ENCODE data around the gene TAOK1. TPM values are rescaled to one million over a fixed set of nuclear protein-coding genes. Genes with fewer than 3 reads are reported as not detected.

TAOK1 gene
- total RNA-seq, 1 donor from 2014 or later: 40.6 TPM

GRCh38 chr17:29582254-29582765, 192.1 kb downstream of the TAOK1 start:
- no peak for DNase-seq (ENCODE audit: low read depth in 2 of 2)

GRCh38 chr17:29582772-29583171, 192.6 kb downstream of the TAOK1 start:
- DNase-seq (ENCODE audit: low read depth in 2 of 2): no peak

GRCh38 chr17:29583324-29584248, 193.4 kb downstream of the TAOK1 start:
- no peak for DNase-seq (ENCODE audit: low read depth in 2 of 2)

DNA sequence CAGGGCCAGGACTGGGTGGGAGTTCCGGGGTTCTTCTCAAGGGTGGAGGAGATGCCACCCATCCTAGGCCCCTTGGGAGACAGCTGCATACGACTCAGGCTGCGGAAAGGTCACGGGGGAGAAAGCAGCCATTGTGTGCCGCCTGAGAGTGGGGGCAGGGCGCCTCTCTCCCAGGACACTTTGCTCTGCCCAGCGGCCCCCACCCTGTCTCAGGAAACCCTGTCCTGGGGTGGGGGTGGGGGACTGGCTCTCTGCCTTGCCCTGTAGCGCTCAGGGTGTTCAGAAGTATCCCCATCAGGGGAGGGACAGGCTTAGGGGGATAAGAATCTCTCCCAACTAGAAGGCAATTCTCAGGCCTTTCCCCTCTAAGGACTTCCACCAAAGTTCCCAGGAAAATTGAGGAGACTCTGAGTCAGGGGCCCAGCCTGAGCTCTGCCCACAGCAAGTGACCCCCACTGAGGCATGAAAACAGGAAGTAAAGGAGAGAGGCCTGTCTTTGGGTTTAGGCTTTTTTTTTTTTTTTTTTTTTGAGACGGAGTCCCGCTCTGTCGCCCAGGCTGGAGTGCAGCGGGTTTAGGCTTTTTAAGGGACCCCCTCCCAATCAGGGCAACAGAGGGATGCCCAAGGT, 194.4 kb downstream of the TAOK1 start:
- DNase-seq (ENCODE audit: low read depth in 2 of 2): peak in 1 of 2 donors; percentile 23

GRCh38 chr17:29585080-29585751, 195.1 kb downstream of the TAOK1 start:
- DNase-seq (ENCODE audit: low read depth in 2 of 2): peak; percentile 74 to 78

- DNase-seq (ENCODE audit: low read depth in 2 of 2): no peak
Observed at GRCh38 chr17:29586676-29587469, 196.7 kb downstream of the TAOK1 start.

DNA sequence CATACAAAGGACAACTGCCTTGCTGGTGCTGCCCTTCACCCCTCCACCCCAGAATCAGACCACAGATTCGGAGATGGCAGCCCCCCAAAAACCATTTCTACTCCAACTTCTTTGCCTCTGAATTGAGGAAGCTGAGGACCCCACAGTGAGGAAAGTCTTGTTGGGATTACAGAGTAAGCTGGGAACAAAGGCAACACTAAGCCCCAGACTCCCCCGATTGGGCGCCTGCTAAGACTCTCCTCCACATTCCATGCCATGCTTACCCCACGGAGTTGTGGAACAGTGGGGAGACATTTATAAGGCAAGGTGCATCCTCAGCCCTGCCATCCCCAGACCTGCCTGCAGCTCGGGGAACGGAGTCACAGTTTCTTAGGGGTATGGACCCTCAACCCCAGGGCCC, 197.4 kb downstream of the TAOK1 start:
- DNase-seq (ENCODE audit: low read depth in 2 of 2): no peak

- DNase-seq (ENCODE audit: low read depth in 2 of 2): peak in 1 of 2 donors; percentile 33
Observed at GRCh38 chr17:29588017-29588561, 197.9 kb downstream of the TAOK1 start.

DNA sequence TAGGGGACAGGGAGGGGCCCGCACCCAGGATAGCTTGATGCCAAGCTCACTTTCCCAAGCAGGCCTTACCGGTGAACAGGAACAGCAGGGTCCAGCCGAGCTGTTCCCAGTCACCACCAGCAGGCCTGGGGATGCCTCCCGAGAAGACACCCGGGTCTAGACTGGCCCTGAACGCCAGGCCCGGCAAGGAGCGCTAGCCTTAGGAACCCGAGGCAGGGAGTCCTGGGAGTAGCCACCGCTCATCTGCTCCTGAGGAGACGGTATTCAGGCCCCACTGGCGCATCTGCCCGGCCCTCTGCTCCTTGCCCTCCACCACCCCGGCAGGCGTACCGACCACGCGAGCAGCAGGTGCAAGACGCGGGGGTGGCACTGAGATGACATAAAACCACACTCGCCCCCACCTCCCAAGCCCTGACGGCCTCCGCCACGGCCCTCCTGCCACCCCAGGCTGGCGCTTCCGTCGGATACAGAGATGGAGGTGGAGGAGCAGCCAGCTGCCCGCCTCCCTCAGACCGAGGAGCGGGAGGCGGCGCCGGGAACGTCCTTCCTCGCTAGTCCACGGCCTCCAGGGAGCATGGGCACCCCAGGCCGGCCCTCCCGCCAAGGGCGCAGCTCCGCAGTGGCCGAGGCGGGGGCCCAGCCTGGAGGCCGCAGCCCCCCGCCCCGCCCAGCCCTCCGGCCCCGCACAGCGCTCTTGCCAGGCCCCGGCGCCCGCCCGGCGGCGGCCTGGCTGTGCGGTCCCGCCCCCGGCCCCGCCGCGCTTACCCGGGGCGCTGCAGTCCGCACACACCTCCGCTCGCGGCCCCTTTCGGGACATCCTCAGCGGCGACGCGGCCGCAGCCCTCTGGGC, 198.6 kb downstream of the TAOK1 start:
- DNase-seq (ENCODE audit: low read depth in 2 of 2): peak in 1 of 2 donors; percentile 34

DNA sequence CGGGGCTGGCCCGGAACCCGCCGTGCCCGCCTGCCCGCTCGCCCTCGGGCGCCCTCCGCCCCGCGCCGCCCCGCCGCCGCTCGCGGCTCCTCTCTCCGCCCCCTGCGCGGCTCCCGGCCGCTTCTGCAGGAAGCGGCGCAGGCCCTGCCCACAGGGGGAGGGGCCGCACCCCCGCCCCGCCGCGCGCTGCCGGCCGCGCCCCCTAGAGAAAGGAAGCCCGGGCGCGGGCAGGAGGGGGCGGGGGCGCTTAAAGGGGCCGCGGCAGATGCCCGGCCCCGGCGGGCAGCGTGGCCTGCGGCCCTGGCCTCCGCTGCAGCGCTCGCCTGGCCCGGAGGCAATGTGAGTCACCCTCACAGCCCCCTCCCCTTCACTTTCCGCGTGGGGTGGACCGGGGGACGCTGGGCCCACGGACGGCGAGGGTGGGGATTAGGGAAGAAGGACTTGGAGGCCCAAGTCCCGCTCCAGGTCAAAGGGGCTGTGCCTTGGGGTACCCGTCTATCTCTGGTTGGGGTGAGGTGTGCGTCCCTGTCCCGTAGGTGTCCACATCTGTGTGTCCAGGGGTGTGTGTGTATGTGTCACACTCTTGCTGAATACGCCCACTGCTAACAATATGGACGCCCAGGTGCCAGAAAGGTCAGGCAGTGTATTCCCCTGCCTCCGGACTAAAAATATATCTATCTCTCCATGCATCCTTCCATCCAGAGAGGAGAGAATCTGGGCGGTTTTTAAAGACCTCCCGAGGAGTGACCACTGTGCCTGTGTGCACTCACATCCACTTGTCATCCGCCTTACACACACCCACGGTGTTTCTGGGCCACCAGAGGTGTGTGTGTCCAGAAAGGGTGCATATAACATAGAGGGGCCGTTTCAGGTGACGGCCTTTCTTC, 199.6 kb downstream of the TAOK1 start, which contains the start of gene GIT1:
Gene GIT1, minus strand, starts transcription at position 125 of the 887 bp plus-strand sequence. CDS start 270 bp downstream, outside the sequence.
- peak in 1 of 2 donors; percentile 88 for DNase-seq (ENCODE audit: low read depth in 2 of 2)

DNA sequence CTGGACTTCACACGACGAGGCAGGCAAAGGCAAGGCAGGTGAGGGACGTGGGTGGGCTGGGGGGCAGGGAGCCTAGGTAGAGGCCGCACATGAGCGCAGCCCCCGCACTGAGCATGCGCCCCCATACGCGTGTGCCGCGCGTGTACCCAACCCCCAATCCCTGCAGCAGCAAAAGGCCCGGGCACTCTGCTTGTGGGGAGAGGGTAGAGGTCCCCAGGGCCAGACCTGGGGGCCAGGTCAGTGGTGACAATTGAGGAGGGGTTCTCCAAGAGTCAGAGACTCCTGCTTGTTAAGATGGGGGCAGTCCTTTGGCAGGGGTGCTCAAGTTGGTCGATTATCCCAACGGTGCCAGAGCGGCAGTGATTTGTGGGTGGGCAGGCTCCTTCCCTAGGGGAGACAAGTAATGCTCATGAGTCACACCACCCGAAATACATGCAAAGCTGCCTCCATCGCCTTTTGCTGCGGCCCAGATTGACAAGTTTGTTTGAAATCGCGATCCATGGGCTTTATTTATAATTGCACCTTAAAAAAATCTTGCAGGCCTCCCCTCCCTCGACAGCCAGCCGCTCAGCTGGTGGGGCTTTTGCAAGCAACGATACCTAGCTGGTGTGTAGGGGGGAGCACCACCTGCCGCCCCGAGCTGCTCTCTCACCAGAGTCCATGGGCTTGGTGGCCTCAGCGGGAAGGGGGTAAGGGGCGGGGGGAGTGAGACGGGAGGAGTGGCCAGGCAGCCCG, 200.4 kb downstream of the TAOK1 start:
- DNase-seq (ENCODE audit: low read depth in 2 of 2): peak in 1 of 2 donors; percentile 31

DNA sequence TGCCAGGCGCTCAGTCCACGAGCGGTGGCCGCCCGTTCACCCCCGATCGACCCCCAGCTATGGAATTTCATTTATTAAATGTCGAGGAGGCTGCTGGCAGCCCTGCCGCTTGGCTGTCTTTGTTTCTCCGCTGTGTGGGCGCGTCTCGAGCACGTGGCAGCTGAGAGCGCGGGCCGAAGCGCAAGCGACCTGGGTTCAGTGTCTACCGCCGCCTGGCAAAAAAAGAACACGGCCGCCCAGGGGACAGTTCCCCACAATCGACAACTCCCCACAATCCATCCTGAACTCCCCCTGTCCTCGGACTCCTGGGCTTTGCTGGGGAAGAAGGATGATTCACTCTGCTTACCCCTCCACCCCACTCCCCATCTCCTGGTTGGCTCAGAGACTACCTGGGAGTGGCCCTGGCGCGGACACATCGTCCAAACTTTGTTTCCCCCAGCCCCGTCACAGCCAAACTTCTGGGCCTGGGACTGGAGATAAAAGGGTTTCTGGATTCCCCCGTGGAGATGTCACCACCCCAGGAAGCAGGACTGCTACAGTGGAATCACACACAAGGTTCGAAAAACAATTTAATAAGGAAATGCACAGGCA, 201.1 kb downstream of the TAOK1 start:
- DNase-seq (ENCODE audit: low read depth in 2 of 2): peak in 1 of 2 donors; percentile 83

DNA sequence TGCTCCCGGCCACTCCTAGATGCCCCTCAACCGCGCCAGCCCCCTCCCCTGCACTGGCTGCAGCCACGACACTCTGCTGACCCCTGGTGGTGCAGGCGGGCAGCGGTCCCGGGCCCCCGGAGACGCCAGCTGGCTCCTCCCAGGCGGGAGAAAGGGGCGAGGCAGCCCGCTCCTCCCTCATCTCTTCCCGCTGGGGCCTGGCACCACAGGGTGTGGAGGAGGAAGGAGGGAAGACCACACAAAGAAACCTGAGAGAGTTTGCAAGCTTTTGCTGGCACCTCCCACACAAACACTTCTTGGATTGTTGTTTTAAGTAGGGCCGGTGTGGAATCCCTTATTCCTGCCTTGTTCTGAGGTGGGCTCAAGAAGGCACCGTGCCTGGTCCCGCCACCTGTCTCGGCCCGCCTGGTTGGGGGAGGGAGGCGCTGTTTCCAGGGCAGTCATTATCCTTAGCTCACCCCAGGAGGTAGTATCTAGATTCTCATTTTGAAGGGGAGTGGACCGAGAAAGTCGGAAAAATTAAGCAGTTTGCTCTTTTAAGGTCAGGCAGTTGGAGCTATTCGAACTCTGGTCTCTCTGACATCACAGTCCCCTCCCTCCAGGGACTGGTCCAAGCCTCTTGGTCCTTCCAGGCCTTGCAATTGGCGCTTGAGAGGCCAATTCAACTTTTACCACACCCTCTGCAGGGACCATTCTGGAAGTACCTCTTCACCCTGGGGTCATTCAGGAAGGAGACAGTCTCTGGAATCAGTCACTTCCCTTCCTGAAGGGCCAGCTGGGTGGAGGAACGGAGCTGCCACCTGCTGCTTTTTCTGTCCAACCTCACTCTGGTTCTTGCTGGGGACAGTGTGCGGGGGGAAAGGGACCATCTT, 201.8 kb downstream of the TAOK1 start:
- peak in 1 of 2 donors; percentile 89 for DNase-seq (ENCODE audit: low read depth in 2 of 2)

DNA sequence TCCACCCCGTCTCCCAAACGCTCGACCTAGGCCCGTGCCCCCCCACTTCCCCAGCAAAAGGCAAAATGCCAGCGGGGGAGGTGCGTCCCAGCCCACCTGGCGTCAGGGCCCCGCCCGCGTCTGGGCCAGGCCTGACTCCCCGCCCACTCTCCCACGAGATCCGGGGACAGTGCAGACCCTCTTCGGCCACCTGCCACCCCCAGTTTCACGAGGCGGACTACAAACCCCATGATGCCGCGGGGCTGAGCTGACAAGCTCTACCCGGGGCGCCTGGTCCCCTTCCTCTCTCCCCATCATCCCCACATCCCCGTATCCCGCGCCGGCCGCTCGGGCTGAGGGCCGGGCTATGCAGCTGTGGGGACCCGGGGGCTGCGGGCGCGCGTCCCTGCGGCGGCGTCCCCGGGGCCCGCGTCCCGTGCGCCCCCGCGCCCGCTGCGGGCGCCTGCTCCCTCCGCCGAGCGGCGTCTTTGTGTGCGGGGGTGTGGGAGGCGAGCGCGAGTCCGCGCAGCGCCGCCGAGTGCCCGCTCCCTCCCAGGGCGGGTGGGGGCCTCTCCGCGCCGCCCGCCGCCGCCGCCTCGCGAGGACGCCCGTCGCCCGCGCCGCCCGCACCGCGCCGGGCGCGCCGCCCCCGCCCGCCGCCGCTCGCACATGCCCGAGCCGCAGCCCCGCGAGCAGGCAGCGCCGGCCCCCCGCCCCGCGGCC, 202.8 kb downstream of the TAOK1 start, which contains the start of gene ANKRD13B:
Gene ANKRD13B, plus strand, starts transcription at position 283 of the 702 bp plus-strand sequence. CDS start 490 bp downstream, outside the sequence.
- peak in 1 of 2 donors; percentile 43 for DNase-seq (ENCODE audit: low read depth in 2 of 2)

All from dermis microvascular lymphatic vessel endothelial cell (primary cell).